IMR-90 (cell line): ENCODE results near the gene ROMO1. TPM values are rescaled to one million over a fixed set of nuclear protein-coding genes. Genes with fewer than 3 reads are reported as not detected.

Experiments used
- ATAC-seq: fragments of 200-7000 bp; cut with Tn5 transposase; 2 replicates; pipeline ENCODE4 v1.9.1; 2020; ENCODE audit warnings: low read depth, mild to moderate bottlenecking, moderate library complexity
- BruUV-seq: library from RNA; stranded (reverse); fragments of 400-500 nt; replicated peaks from 2 replicates; lab custom pipeline; 2021; lab: Mats Ljungman, UMichigan
- CTCF ChIA-PET: fragments of 300-600 bp; formaldehyde crosslinking; extraction: SDS; loops from one replicate; lab custom pipeline; 2021; ENCODE audit warnings: antibody characterized with exemption; lab: Yijun Ruan, JAX
- POLR2A ChIA-PET: fragments of 300-600 bp; sonication (Branson Sonifier 250); formaldehyde crosslinking; loops from one replicate; lab custom pipeline; 2022; ENCODE audit warnings: antibody characterized with exemption; ENCODE audit not compliant: unreplicated experiment; lab: Charles Lee
- DNase-seq: peaks from one replicate; pipeline ENCODE4 v3.0.0; 2013
- H2AFZ ChIP-seq: replicated peaks from 2 replicates; pipeline ENCODE3; 2013; ENCODE audit warnings: low read length, mild to moderate bottlenecking; ENCODE audit not compliant: poor library complexity
- H2AK5ac ChIP-seq: 2 replicates; pipeline ENCODE4 v1.6.1; 2013; ENCODE audit warnings: low read depth, low read length, inconsistent platforms
- H2AK9ac ChIP-seq: replicated peaks from 2 replicates; pipeline ENCODE3; 2013; ENCODE audit warnings: mild to moderate bottlenecking, low read depth, low read length, moderate library complexity; ENCODE audit not compliant: poor library complexity
- H2BK120ac ChIP-seq: 2 replicates; pipeline ENCODE4 v1.6.1; 2013; ENCODE audit warnings: low read depth, low read length, inconsistent platforms
- H2BK15ac ChIP-seq: 3 replicates; pipeline ENCODE4 v1.6.1; 2013; ENCODE audit warnings: low read depth, low read length, inconsistent platforms
- H2BK20ac ChIP-seq: 2 replicates; pipeline ENCODE4 v1.6.1; 2013; ENCODE audit warnings: low read depth, mild to moderate bottlenecking, inconsistent platforms, low read length, moderate library complexity
- H2BK5ac ChIP-seq: 2 replicates; pipeline ENCODE4 v1.6.1; 2013; ENCODE audit warnings: mild to moderate bottlenecking, low read depth, low read length, inconsistent platforms; ENCODE audit not compliant: poor library complexity, severe bottlenecking
- H3K14ac ChIP-seq: replicated peaks from 2 replicates; pipeline ENCODE4 v1.6.1; 2013; ENCODE audit warnings: low read depth, low read length, inconsistent platforms
- H3K18ac ChIP-seq: 2 replicates; pipeline ENCODE4 v1.6.1; 2013; ENCODE audit warnings: low read depth, low read length, control low read depth
- H3K23ac ChIP-seq: 2 replicates; pipeline ENCODE4 v1.6.1; 2013; ENCODE audit warnings: low read depth, low read length, inconsistent platforms
- H3K27ac ChIP-seq: 2 replicates; pipeline ENCODE4 v1.5.1; 2013; ENCODE audit warnings: mild to moderate bottlenecking, control low read depth, low read length; ENCODE audit not compliant: insufficient read depth
- H3K27me3 ChIP-seq: 2 replicates; pipeline ENCODE4 v1.6.1; 2013; ENCODE audit warnings: low read length; ENCODE audit not compliant: control insufficient read depth, insufficient read depth
- H3K36me3 ChIP-seq: 2 replicates; pipeline ENCODE4 v1.6.1; 2013; ENCODE audit warnings: low read length, mixed read lengths; ENCODE audit not compliant: control insufficient read depth, insufficient read depth
- H3K4ac ChIP-seq: 2 replicates; pipeline ENCODE4 v1.6.1; 2013; ENCODE audit warnings: low read depth, low read length, inconsistent platforms
- H3K4me1 ChIP-seq: 2 replicates; pipeline ENCODE4 v1.6.1; 2013; ENCODE audit warnings: low read length, mixed read lengths; ENCODE audit not compliant: control insufficient read depth, insufficient read depth
- H3K4me2 ChIP-seq: 2 replicates; pipeline ENCODE4 v1.6.1; 2013; ENCODE audit warnings: low read depth, mild to moderate bottlenecking, control low read depth, low read length, moderate library complexity
- H3K4me3 ChIP-seq: 2 replicates; pipeline ENCODE4 v1.5.1; 2013; ENCODE audit warnings: low read depth, mild to moderate bottlenecking, control low read depth, low read length, moderate library complexity; ENCODE audit not compliant: insufficient read depth
- H3K56ac ChIP-seq: 2 replicates; pipeline ENCODE4 v1.6.1; 2013; ENCODE audit warnings: low read length, inconsistent platforms; ENCODE audit not compliant: insufficient read depth; ENCODE audit errors: extremely low read depth
- H3K79me1 ChIP-seq, 2 experiments: 2 replicates each; pipeline ENCODE4 v1.6.1; 2013; ENCODE audit warnings: low read length in 2 of 2, inconsistent platforms in 1 of 2, low read depth in 1 of 2
- H3K9ac ChIP-seq: 2 replicates; pipeline ENCODE4 v1.6.1; 2013; ENCODE audit warnings: low read depth, low read length, control low read depth
- H3K9me1 ChIP-seq: 2 replicates; pipeline ENCODE4 v1.6.1; 2013; ENCODE audit warnings: low read length, inconsistent platforms; ENCODE audit not compliant: insufficient read depth
- H3K9me3 ChIP-seq: 2 replicates; pipeline ENCODE4 v1.6.1; 2013; ENCODE audit warnings: low read length; ENCODE audit not compliant: control insufficient read depth, insufficient read depth
- H4K20me1 ChIP-seq: 2 replicates; pipeline ENCODE4 v1.6.1; 2013; ENCODE audit warnings: low read length, inconsistent platforms; ENCODE audit not compliant: insufficient read depth
- H4K5ac ChIP-seq: 2 replicates; pipeline ENCODE4 v1.6.1; 2013; ENCODE audit warnings: mild to moderate bottlenecking, low read depth, low read length, control low read depth
- H4K8ac ChIP-seq, 2 experiments: 2 replicates each; pipeline ENCODE4 v1.6.1; 2013; ENCODE audit warnings: low read depth in 2 of 2, low read length in 2 of 2, control low read depth in 1 of 2, inconsistent platforms in 1 of 2
- H4K91ac ChIP-seq: 2 replicates; pipeline ENCODE4 v1.6.1; 2013; ENCODE audit warnings: low read depth, low read length, inconsistent platforms; ENCODE audit not compliant: insufficient read depth
- BHLHE40 ChIP-seq: fragments of 150-350 bp; IDR thresholded peaks from 2 replicates; pipeline ENCODE4 v1.6.1; 2016; ENCODE audit warnings: mild to moderate bottlenecking, low read depth, low read length
- MAFK ChIP-seq: IDR thresholded peaks from 2 replicates; pipeline ENCODE4 v1.6.1; 2012; ENCODE audit warnings: low read depth, low read length, improper control_type of control experiment
- MAZ ChIP-seq: IDR thresholded peaks from 2 replicates; pipeline ENCODE4 v1.6.1; 2012; ENCODE audit warnings: low read depth, mild to moderate bottlenecking, low read length, improper control_type of control experiment, moderate library complexity, borderline replicate concordance
- POLR2A ChIP-seq: IDR thresholded peaks from 2 replicates; pipeline ENCODE4 v1.6.1; 2012; ENCODE audit warnings: mild to moderate bottlenecking, low read depth, low read length
- RAD21 ChIP-seq: IDR thresholded peaks from 2 replicates; pipeline ENCODE4 v1.6.1; 2012; ENCODE audit warnings: low read length, improper control_type of control experiment
- RCOR1 ChIP-seq: IDR thresholded peaks from 2 replicates; pipeline ENCODE4 v1.6.1; 2012; ENCODE audit warnings: mild to moderate bottlenecking, low read length, improper control_type of control experiment; ENCODE audit not compliant: insufficient replicate concordance
- RFX5 ChIP-seq: IDR thresholded peaks from 2 replicates; pipeline ENCODE4 v1.8.0; 2012; ENCODE audit warnings: low read depth, mild to moderate bottlenecking, low read length, moderate library complexity
- SMC3 ChIP-seq: fragments of 150-350 bp; IDR thresholded peaks from 2 replicates; pipeline ENCODE4 v1.6.1; 2016; ENCODE audit warnings: low read depth, mild to moderate bottlenecking, antibody characterized with exemption, low read length, moderate library complexity
- WGBS, 2 experiments: methylation state at CpG; one replicate each; pipeline versions ENCODE4 v1.1.5 to v1.1.7; 2013; ENCODE audit warnings: missing lambda C conversion rate in 2 of 2; ENCODE audit not compliant: insufficient read length in 1 of 2; ENCODE audit errors: extremely low coverage in 2 of 2; 5-methylcytosine and 5-hydroxymethylcytosine counted together
- dilution Hi-C: fragments of 300-500 bp; cut with HindIII; formaldehyde crosslinking; loops from one replicate; pipeline ENCODE4 v1.14.3; 2018; ENCODE audit warnings: low sequenced_read_pairs; ENCODE audit not compliant: unreplicated experiment
- in situ Hi-C: fragments of 300-500 bp; cut with MboI; formaldehyde crosslinking; loops from 3 replicates; pipeline ENCODE4 v1.14.3; 2019; ENCODE audit warnings: low sequenced_read_pairs, inconsistent platforms, mixed read lengths
- intact Hi-C: fragments of 100-400 bp; cut with micrococcal nuclease; formaldehyde crosslinking; loops from 2 replicates; pipeline ENCODE4 v1.10.0; 2022
- polyA plus RNA-seq, 3 experiments: library from polyadenylated mRNA; depleted of rRNA; stranded (reverse); fragments of >200 nt; gene quantifications; 2 replicates each; pipeline ENCODE4 v1.2.3, GENCODE V29; 2012; ENCODE audit warnings: low replicate concordance in 1 of 3
- total RNA-seq: library from RNA; depleted of rRNA; stranded (reverse); fragments of >200 nt; gene quantifications from 2 replicates; pipeline ENCODE4 v1.2.3, GENCODE V29; 2012
- TF ChIP-seq, protein P1 (sequence below): fragments of 150-350 bp; IDR thresholded peaks from 2 replicates; pipeline ENCODE4 v1.6.1; 2017; ENCODE audit warnings: mild to moderate bottlenecking, antibody characterized with exemption, low read length, low read depth

The ROMO1 gene
- total and polyA plus RNA-seq, 2 of the 4 experiments (the other 2 are of a cell fraction), result 223 to 555 TPM

DNA sequence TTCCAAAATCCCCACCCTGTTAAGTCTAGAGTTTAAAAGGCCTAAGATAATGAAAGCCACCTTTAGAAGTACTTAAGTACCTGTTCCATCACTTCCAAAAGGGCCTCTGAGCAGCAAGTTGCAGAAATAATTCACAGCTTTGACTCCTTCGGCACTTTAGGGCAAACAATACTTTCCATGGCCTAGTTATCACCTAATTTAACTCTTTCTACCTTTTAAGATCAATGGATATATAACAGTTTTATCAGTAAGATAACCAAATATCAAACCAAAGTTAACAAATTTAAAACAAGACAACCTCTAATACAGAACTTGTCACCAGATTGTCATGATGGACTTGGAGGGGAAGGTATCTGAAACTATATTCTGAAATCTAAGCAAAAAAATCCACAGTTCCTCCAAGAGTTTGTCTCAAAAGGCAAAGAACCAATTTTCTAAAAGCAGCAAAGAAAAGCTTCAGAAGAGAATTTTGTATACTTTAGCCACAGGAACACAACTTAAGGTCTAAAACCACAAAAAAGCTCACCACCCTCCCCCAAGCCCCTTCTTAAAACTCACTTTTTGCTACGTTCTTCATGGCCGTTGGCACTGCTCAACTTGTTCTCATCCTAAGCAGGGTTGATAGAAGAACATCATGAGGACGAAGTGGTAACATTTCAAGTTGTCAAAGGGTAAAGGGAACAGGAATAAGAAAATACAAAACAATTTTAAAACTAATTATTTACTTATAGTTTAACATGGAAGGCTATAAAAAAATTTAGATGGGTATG is 39.4 kb downstream of the ROMO1 start:
- Histone ChIP-seq H4K91ac (no peak overlapping the region), H3K27me3 (no peaks in the 10 kb centered on the region), H3K79me1 (peaks cover 0 to 23% of the 10 kb centered on the region in 2 experiments; a peak in 2 of 4 replicates), H2BK5ac (no peak overlapping the region), H2AK5ac (no peak overlapping the region), H3K9ac (no peak overlapping the region), H3K9me1 (peaks cover 3% of the 10 kb centered on the region), H3K27ac (no peak overlapping the region), H3K4ac (no peak overlapping the region), H3K36me3 (peaks cover 44% of the 10 kb centered on the region), H4K8ac (no peak overlapping the region), H2BK120ac (no peak overlapping the region), H2BK20ac (no peak overlapping the region), H3K14ac (no peak overlapping the region; the same call in 1 of the 2 replicates), H3K9me3 (no peaks in the 10 kb centered on the region), H3K4me1 (peaks cover 6% of the 10 kb centered on the region), H3K56ac (no peak overlapping the region), H4K20me1 (peaks cover 78% of the 10 kb centered on the region), H2BK15ac (no peak overlapping the region), H3K4me3 (no peak overlapping the region), H3K4me2 (peak overlapping the region; percentile 23; the same call in 1 of the 2 replicates), H3K23ac (no peak overlapping the region), H4K5ac (no peak overlapping the region), H2AK9ac (no peak overlapping the region), H2AFZ (no peak overlapping the region), H3K18ac (no peak overlapping the region)
- no CpG with 5 or more reads among the region's 4 CpGs for WGBS, 2 experiments
- ChIA-PET POLR2A (no interaction called here), CTCF (no interaction called here)
- TF ChIP-seq MAZ (no peak), RCOR1 (no peak), SMC3 (no peak), RAD21 (no peak), BHLHE40 (no peak), MAFK (no peak), RFX5 (no peak), POLR2A (no peak)
- TF ChIP-seq, protein P1, sequence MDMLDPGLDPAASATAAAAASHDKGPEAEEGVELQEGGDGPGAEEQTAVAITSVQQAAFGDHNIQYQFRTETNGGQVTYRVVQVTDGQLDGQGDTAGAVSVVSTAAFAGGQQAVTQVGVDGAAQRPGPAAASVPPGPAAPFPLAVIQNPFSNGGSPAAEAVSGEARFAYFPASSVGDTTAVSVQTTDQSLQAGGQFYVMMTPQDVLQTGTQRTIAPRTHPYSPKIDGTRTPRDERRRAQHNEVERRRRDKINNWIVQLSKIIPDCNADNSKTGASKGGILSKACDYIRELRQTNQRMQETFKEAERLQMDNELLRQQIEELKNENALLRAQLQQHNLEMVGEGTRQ, result no peak
- no peak for ATAC-seq
- DNase-seq, result no peak
- in situ Hi-C loops, result no loop called here
- intact Hi-C loops, result no loop called here
- dilution Hi-C loops, result no loop called here
- BruUV-seq, result no TSS peak
